ENCODE results near the gene XK.
A peak's percentile ranks its signal among the peaks of the same experiment; 100 is the strongest.

Gene XK

GRCh38 chrX:37722595-37722994 is 37.0 kb downstream of the XK start:
- no peak for TF ChIP-seq CTCF (IDR thresholded peaks at IDR 0.05; ENCODE audit: low read depth, low read length)
- DNase-seq (ENCODE audit: extremely low read depth, low read depth): no peak

- no peak for TF ChIP-seq CTCF (IDR thresholded peaks at IDR 0.05; ENCODE audit: low read depth, low read length)
- DNase-seq (ENCODE audit: extremely low read depth, low read depth): no peak
Measured at GRCh38 chrX:37726346-37726745, 40.8 kb downstream of the XK start.

DNA sequence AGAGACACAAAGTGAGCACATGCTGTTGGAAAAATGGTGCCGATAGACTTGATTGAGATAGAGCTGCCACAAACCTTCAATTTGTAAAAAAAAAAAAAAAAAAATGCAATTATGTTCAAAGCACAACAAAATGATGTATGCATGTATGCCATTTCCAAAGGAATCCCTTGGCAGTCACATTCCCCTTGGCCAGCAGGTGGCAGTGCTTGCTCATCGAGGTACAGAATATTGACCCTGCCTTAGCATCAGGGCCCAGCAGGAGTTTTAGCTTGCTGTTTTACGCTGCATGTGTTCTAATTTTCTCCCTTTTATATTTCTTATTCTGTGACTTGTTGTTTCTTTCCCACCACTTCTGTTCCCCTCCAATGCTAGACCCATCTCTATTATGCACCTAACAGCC is 59.8 kb downstream of the XK start:
- TF ChIP-seq CTCF (IDR thresholded peaks at IDR 0.05; ENCODE audit: low read depth, low read length): peak; percentile 83
- peak; percentile 18 for DNase-seq (ENCODE audit: extremely low read depth, low read depth)

DNA sequence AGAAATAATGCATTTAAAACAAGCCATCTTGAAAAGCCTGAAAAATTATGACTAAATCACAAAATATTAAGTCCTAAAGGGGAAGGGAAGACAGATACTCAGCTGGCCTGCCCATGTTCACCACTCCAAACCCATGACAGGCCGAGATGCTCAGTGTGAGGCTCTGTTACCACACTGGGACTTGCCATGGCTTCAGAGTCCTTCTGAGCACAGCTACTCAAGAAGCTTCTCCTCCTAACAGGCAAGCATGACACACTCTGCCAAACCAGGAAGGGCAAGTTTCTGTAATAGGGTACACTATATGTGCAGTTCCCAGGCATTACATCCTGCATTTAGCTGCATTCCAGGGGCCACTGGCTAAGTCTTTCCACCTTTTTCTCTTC is 60.2 kb downstream of the XK start:
- TF ChIP-seq CTCF (IDR thresholded peaks at IDR 0.05; ENCODE audit: low read depth, low read length): no peak
- no peak for DNase-seq (ENCODE audit: extremely low read depth, low read depth)

- no peak for TF ChIP-seq CTCF (IDR thresholded peaks at IDR 0.05; ENCODE audit: low read depth, low read length)
- DNase-seq (ENCODE audit: extremely low read depth, low read depth): no peak
Measured at GRCh38 chrX:37746218-37746941, 60.8 kb downstream of the XK start.

DNA sequence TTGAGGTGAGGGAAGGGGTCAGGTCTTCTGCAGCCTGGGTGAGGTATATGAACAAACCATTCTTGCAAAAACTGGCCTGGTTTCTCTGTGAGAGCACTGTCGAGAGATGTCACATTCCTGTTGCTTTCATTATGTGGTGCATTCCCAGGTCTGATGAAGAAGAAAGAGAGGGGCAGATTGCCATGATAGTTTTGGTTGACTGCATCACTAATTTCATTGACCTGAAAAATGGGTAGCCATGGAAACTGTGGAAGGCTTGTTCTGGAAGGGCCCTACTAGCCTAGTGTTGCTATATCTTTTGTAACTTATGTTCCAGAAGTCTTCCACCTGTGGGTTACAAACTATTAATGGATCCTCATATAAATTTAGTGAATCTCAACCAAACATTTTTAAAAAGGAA is 61.4 kb downstream of the XK start:
- DNase-seq (ENCODE audit: extremely low read depth, low read depth): no peak
- TF ChIP-seq CTCF (IDR thresholded peaks at IDR 0.05; ENCODE audit: low read depth, low read length): no peak

DNA sequence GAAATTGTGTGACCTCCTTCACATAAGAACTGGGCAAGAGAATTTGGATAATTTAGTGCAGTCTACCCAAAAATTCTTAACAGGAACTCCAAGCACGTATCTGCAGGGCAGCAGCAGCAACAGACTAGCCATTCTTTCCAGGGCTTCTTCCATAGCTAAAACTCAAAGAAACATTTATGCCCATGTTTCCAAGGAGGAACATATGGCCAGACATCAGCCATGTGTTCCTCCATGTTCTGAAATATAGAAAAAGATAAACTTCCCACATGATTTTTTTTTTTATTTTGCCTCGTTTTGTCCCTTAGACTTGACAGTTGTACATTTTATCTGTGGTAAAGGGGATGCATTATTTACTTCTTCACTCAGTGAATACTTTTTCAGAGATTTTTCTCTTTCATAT is 66.7 kb downstream of the XK start:
- no peak for TF ChIP-seq CTCF (IDR thresholded peaks at IDR 0.05; ENCODE audit: low read depth, low read length)
- no peak for DNase-seq (ENCODE audit: extremely low read depth, low read depth)
